Lower lobe of right lung (tissue), 2 donors: Measurements from ENCODE around the gene NIFK. TPM values are rescaled to one million over a fixed set of nuclear protein-coding genes. Genes with fewer than 3 reads are reported as not detected.
"Not testable (repeated sequence)": the region's sequence is repeated elsewhere in the genome, so short reads cannot be mapped to it uniquely, and the experiment has no call there.

ENCODE experiments used
- ATAC-seq, 2 donors: fragments of 200-7000 bp; cut with Tn5 transposase; one replicate each; pipeline ENCODE4 v1.9.1; 2020 to 2022; ENCODE audit warnings: mild to moderate bottlenecking in 2 of 2, moderate library complexity in 2 of 2
- DNase-seq: peaks from one replicate; pipeline ENCODE4 v3.0.0-alpha.2; 2020
- H3K27ac ChIP-seq: fragments of 200-600 bp; one replicate; pipeline ENCODE4 v1.8.0; 2022
- H3K27me3 ChIP-seq: fragments of 200-600 bp; one replicate; pipeline ENCODE4 v1.8.0; 2022; ENCODE audit warnings: low read depth
- H3K36me3 ChIP-seq: fragments of 200-600 bp; one replicate; pipeline ENCODE4 v1.8.0; 2022; ENCODE audit warnings: mild to moderate bottlenecking
- H3K4me1 ChIP-seq: fragments of 200-600 bp; one replicate; pipeline ENCODE4 v1.8.0; 2022
- H3K4me3 ChIP-seq: fragments of 200-600 bp; one replicate; pipeline ENCODE4 v1.8.0; 2022; ENCODE audit warnings: mild to moderate bottlenecking
- H3K9me3 ChIP-seq: fragments of 200-600 bp; one replicate; pipeline ENCODE4 v1.8.0; 2022
- CTCF ChIP-seq: fragments of 200-600 bp; IDR thresholded peaks from one replicate; pipeline ENCODE4 v1.8.0; 2022; ENCODE audit warnings: antibody characterized with exemption, mild to moderate bottlenecking
- intact Hi-C: fragments of 100-400 bp; cut with DNase I; formaldehyde crosslinking; loops from one replicate; pipeline ENCODE4 v1.11.0; 2022
- total RNA-seq: library from RNA; stranded (reverse); fragmentation: NEBNext Ultra II Directional; extraction: Animal tissue kit (Norgen Biotek cat#: 25700); gene quantifications from one replicate; pipeline ENCODE4 v1.2.1, GENCODE V29; 2021
- donor health status: DM: no; HTN: yes; CAD: no; lungs with severe emphysema.

NIFK gene
- total RNA-seq, 1 donor from 2014 or later = 29.8 TPM

GRCh38 chr2:121716126-121716525 lies 20.5 kb downstream of the NIFK start:
- H3K27ac ChIP-seq = no peak overlapping the region
- ATAC-seq = no peak

GRCh38 chr2:121711481-121711880 lies 25.2 kb downstream of the NIFK start:
- H3K4me3 ChIP-seq, H3K4me1 ChIP-seq, intact Hi-C loops, H3K36me3 ChIP-seq, H3K27me3 ChIP-seq, H3K9me3 ChIP-seq, ATAC-seq, H3K27ac ChIP-seq, DNase-seq: not testable (repeated sequence)

More at GRCh38 chr2:121716126-121716525, 20.5 kb downstream of the NIFK start:
- no peaks in the 10 kb centered on the region for H3K36me3 ChIP-seq
- H3K9me3 ChIP-seq = no peaks in the 10 kb centered on the region
- H3K4me3 ChIP-seq = no peak overlapping the region
- intact Hi-C loops = no loop called here
- H3K27me3 ChIP-seq = no peaks in the 10 kb centered on the region
- no peaks in the 10 kb centered on the region for H3K4me1 ChIP-seq
- no peak for TF ChIP-seq CTCF
- no peak for DNase-seq

- Histone ChIP-seq H3K27me3 (no peaks in the 10 kb centered on the region), H3K9me3 (no peaks in the 10 kb centered on the region), H3K36me3 (no peaks in the 10 kb centered on the region), H3K4me1 (no peaks in the 10 kb centered on the region), H3K27ac (no peak overlapping the region), H3K4me3 (no peak overlapping the region)
- intact Hi-C loops = no loop called here
- no peak for ATAC-seq
- TF ChIP-seq CTCF = no peak
- no peak for DNase-seq
Observed at GRCh38 chr2:121710470-121711170, 26.1 kb downstream of the NIFK start.

DNA sequence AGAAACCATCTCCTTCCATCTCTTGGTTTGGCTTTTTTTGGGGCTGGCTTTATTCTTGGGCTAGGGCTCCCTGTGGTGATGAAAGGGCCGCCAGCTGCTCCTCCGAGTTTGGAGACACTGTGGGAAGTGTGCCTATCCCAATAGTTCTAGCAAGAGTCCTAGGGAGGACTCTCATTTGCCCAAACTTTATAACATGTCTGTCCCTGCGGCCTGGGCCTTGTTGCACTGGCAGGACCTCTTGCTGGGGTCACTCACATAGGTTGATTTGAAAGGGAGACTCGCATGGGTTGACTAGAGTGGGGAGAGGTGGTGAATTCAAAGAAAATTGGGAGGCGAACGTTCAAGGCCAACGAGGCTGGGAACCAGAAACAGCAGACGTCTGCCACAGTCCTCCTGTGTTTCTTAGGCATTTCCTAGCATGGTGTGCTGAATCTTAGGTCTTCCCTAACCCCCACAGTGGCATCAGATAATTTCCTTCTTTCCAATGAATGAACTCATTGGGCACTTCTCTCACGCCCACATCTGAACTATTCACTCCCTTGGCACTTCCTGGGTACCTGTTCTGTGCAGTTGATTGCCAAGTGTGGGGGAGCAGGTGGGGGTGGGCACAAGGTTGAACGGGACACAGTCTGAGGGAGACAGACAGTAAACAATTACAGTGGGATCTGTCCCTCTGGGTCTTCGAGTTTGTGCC lies 26.8 kb downstream of the NIFK start:
- ATAC-seq (no peak), DNase-seq (no peak)
- no peaks in the 10 kb centered on the region for H3K4me1 ChIP-seq
- H3K4me3 ChIP-seq = no peak overlapping the region
- no peaks in the 10 kb centered on the region for H3K27me3 ChIP-seq
- H3K9me3 ChIP-seq = no peaks in the 10 kb centered on the region
- intact Hi-C loops = no loop called here
- H3K36me3 ChIP-seq = no peaks in the 10 kb centered on the region
- no peak for TF ChIP-seq CTCF
- no peak overlapping the region for H3K27ac ChIP-seq

- ATAC-seq = peak; percentile 87 to 92
- H3K27me3 ChIP-seq = no peaks in the 10 kb centered on the region
- H3K4me3 ChIP-seq = no peak overlapping the region
- intact Hi-C loops = no loop called here
- H3K4me1 ChIP-seq = no peaks in the 10 kb centered on the region
- DNase-seq = peak; percentile 63
- H3K9me3 ChIP-seq = no peaks in the 10 kb centered on the region
- TF ChIP-seq CTCF = no peak
- no peaks in the 10 kb centered on the region for H3K36me3 ChIP-seq
- peak overlapping the region; percentile 26 for H3K27ac ChIP-seq
Observed at GRCh38 chr2:121707920-121708361, 28.7 kb downstream of the NIFK start.

DNA sequence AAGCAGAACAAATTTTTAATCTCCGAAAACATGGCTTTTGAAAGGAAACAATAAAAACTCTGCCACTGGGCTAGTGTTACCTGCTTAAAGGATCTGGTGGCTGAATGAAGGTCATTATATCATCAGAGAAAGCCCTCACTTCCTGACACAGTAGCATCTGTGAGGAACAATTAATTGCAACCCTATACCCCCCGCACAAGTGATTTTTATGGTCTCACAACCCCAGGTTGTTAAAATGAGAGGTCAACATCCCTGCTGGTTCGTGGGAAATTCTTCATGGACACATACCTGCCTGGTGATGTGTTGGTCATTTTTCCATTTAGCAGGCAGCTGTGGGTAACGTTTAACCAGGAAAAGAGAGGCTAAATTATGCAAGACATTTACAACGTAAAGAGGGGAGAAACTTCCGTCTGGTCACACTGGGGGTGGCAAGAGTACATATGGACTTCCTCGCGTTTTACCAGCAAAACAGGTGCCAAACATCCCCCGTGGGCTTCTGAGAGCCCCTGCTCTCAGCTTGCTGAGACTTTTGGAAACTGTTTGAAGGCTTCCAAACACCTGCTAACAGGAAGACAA lies 29.2 kb downstream of the NIFK start:
- TF ChIP-seq CTCF = no peak
- H3K4me3 ChIP-seq = no peak overlapping the region
- no peaks in the 10 kb centered on the region for H3K27me3 ChIP-seq
- ATAC-seq (peak; percentile 61 to 79), DNase-seq (no peak)
- no peaks in the 10 kb centered on the region for H3K9me3 ChIP-seq
- intact Hi-C loops = no loop called here
- peak overlapping the region; percentile 26 for H3K27ac ChIP-seq
- H3K36me3 ChIP-seq = no peaks in the 10 kb centered on the region
- no peaks in the 10 kb centered on the region for H3K4me1 ChIP-seq
